ENCODE data around the gene PRKAG2.

The PRKAG2 gene

GRCh38 chr7:151821806-151822540 lies 54.9 kb downstream of the PRKAG2 start:
- POLR2A ChIA-PET = no interaction called here
- CTCF ChIA-PET = no interaction called here
- DNase-seq (ENCODE audit: extremely low spot score) = no peak
- TF ChIP-seq, protein P1, sequence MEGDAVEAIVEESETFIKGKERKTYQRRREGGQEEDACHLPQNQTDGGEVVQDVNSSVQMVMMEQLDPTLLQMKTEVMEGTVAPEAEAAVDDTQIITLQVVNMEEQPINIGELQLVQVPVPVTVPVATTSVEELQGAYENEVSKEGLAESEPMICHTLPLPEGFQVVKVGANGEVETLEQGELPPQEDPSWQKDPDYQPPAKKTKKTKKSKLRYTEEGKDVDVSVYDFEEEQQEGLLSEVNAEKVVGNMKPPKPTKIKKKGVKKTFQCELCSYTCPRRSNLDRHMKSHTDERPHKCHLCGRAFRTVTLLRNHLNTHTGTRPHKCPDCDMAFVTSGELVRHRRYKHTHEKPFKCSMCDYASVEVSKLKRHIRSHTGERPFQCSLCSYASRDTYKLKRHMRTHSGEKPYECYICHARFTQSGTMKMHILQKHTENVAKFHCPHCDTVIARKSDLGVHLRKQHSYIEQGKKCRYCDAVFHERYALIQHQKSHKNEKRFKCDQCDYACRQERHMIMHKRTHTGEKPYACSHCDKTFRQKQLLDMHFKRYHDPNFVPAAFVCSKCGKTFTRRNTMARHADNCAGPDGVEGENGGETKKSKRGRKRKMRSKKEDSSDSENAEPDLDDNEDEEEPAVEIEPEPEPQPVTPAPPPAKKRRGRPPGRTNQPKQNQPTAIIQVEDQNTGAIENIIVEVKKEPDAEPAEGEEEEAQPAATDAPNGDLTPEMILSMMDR (IDR thresholded peaks at IDR 0.05; ENCODE audit: control extremely low read depth, extremely low read depth, low read depth, missing control alignments) = no peak

- DNase-seq (ENCODE audit: extremely low spot score) = no peak
- TF ChIP-seq, protein P1 (IDR thresholded peaks at IDR 0.05; ENCODE audit: control extremely low read depth, extremely low read depth, low read depth, missing control alignments) = no peak
- CTCF ChIA-PET = no interaction called here
- POLR2A ChIA-PET = no interaction called here
These were observed 55.7 kb downstream of the PRKAG2 start for GRCh38 chr7:151821226-151821625.

GRCh38 chr7:151820491-151821105 lies 56.3 kb downstream of the PRKAG2 start:
- TF ChIP-seq, protein P1 (IDR thresholded peaks at IDR 0.05; ENCODE audit: control extremely low read depth, extremely low read depth, low read depth, missing control alignments) = no peak
- no peak for DNase-seq (ENCODE audit: extremely low spot score)
- ChIA-PET POLR2A (no interaction called here), CTCF (interaction anchor here (0.7 kb wide), 1 partner anchor 8 kb away, joined by 3 read pairs; no protein-coding TSS in a partner anchor)

- DNase-seq (ENCODE audit: extremely low spot score) = no peak
- ChIA-PET CTCF (interaction anchor here (0.7 to 1.1 kb wide), 3 partner anchors 9 to 37 kb away, joined by 3 read pairs; no protein-coding TSS in a partner anchor), POLR2A (no interaction called here)
- TF ChIP-seq, protein P1 (IDR thresholded peaks at IDR 0.05; ENCODE audit: control extremely low read depth, extremely low read depth, low read depth, missing control alignments) = no peak
These were observed 57.0 kb downstream of the PRKAG2 start for GRCh38 chr7:151819866-151820265.

DNA sequence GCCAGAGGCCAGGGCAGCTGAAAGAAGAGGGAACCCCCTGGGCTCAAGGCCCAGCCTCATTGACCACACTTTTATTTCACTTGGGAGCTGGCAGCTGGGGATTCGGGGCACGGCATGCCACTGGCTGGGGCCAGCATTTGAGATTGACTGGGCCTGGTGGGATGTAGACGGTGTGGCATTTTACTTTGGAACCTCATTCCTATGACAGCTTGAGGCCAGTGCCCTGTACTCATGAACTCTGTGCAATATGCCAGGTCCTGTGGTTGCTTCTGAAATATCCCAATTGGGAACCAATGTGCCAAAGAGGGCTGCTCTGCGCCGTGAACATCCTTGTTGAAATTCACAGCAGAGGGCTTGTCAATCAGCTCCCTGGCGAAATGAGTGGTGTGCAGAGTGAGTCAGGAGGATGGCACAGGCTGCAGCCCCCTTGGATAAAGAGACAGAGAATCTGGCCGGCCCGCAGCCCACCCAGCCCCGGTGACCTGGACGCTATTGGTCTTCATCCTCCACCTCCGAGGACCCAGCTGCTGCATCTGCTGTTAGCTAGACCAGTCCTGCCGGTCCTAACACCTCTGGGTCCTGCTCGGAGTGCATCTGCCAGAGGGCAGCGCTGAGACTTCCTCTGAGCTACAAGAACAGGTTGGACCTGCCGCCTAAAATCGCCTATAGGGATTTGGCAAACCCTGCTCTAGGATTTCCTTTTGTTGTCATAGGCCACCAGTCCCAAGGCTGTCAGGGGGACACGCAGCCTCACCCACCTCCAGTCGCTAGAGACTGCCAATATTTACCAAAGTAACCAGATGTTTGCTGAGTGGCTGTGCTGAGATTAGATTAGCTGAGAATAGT lies 58.0 kb downstream of the PRKAG2 start:
- TF ChIP-seq, protein P1 (IDR thresholded peaks at IDR 0.05; ENCODE audit: control extremely low read depth, extremely low read depth, low read depth, missing control alignments) = no peak
- ChIA-PET POLR2A (no interaction called here), CTCF (interaction anchor here (0.9 to 1.3 kb wide), 3 partner anchors 29 to 36 kb away, joined by 3 read pairs; no protein-coding TSS in a partner anchor)
- no peak for DNase-seq (ENCODE audit: extremely low spot score)

GRCh38 chr7:151817981-151818673 lies 58.8 kb downstream of the PRKAG2 start:
- no peak for DNase-seq (ENCODE audit: extremely low spot score)
- TF ChIP-seq, protein P1 (IDR thresholded peaks at IDR 0.05; ENCODE audit: control extremely low read depth, extremely low read depth, low read depth, missing control alignments) = no peak
- POLR2A ChIA-PET = no interaction called here
- CTCF ChIA-PET = interaction anchor here (1.3 kb wide), 1 partner anchor 36 kb away, joined by 3 read pairs; no protein-coding TSS in a partner anchor
